SJSA1 (cell line): Measurements from ENCODE around the gene UBE2R2. TPM values are rescaled to one million over a fixed set of nuclear protein-coding genes. Genes with fewer than 3 reads are reported as not detected.
"Not testable (repeated sequence)": the region's sequence is repeated elsewhere in the genome, so short reads cannot be mapped to it uniquely, and the experiment has no call there.

ENCODE experiments used
- DNase-seq, 2 experiments: peaks; one replicate each; pipeline ENCODE4 v3.0.0-alpha.2; 2015 to 2020; ENCODE audit warnings: low spot score in 2 of 2, low read depth in 1 of 2
- H3K27ac ChIP-seq: fragments of 250-450 bp; sonication (Bioruptor Pico); 2 replicates; pipeline ENCODE4 v1.5.1; 2020; ENCODE audit warnings: mild to moderate bottlenecking, moderate library complexity
- H3K27me3 ChIP-seq: fragments of 250-450 bp; sonication (Bioruptor Pico); replicated peaks from 2 replicates; pipeline ENCODE4 v1.5.1; 2020; ENCODE audit warnings: mild to moderate bottlenecking, moderate library complexity
- H3K36me3 ChIP-seq: fragments of 250-450 bp; sonication (Bioruptor Pico); 2 replicates; pipeline ENCODE4 v1.5.1; 2020; ENCODE audit warnings: mild to moderate bottlenecking
- H3K4me1 ChIP-seq: fragments of 250-450 bp; sonication (Bioruptor Pico); replicated peaks from 2 replicates; pipeline ENCODE4 v1.6.1; 2021; ENCODE audit warnings: mild to moderate bottlenecking
- H3K4me3 ChIP-seq: fragments of 250-450 bp; sonication (Bioruptor Pico); 2 replicates; pipeline ENCODE4 v1.5.1; 2020; ENCODE audit warnings: mild to moderate bottlenecking
- H3K9me3 ChIP-seq: fragments of 250-450 bp; sonication (Bioruptor Pico); replicated peaks from 2 replicates; pipeline ENCODE4 v1.5.1; 2020; ENCODE audit warnings: mild to moderate bottlenecking
- total RNA-seq: library from RNA; depleted of rRNA; stranded (reverse); fragments of >200 nt; shearing (Covaris generic); gene quantifications from 2 replicates; pipeline ENCODE4 v1.2.3, GENCODE V29; 2014

Gene UBE2R2
- total RNA-seq, 1 experiment from 2014 or later, result 11.8 TPM

GRCh38 chr9:33840381-33840780, 23.4 kb downstream of the UBE2R2 start:
- H3K36me3 ChIP-seq, result no peaks in the 10 kb centered on the region
- no peak for DNase-seq
- no peak overlapping the region for H3K27ac ChIP-seq
- H3K4me3 ChIP-seq, result no peak overlapping the region
- H3K4me1 ChIP-seq, result no peaks in the 10 kb centered on the region
- H3K27me3 ChIP-seq, result no peaks in the 10 kb centered on the region
- no peaks in the 10 kb centered on the region for H3K9me3 ChIP-seq

GRCh38 chr9:33843312-33843961, 26.5 kb downstream of the UBE2R2 start:
- Histone ChIP-seq H3K27ac (no peak overlapping the region), H3K9me3 (no peaks in the 10 kb centered on the region), H3K27me3 (no peaks in the 10 kb centered on the region), H3K4me1 (no peaks in the 10 kb centered on the region), H3K36me3 (no peaks in the 10 kb centered on the region), H3K4me3 (no peak overlapping the region)
- no peak for DNase-seq

DNA sequence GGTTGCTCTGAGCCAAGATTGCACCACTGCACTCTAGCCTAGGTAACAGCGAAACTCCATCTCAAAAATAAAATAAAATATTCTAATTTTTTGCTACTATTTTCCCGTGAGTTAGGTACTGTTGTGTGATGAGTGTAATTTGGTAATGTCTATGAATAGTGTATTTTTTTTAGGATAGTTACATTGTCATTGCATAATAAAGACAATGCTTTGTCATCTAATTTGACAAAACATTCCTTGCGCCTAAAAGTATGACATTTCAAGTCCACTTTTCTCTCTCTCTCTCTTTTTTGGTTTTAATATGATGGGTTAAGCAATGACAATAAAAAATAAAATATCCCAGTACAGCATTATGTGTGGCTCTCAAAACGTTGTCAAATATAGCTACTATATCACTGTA, 29.3 kb downstream of the UBE2R2 start:
- no peak overlapping the region for H3K27ac ChIP-seq
- no peak overlapping the region for H3K4me3 ChIP-seq
- H3K27me3 ChIP-seq, result no peaks in the 10 kb centered on the region
- no peak for DNase-seq
- no peaks in the 10 kb centered on the region; the same call in 1 of the 2 replicates for H3K4me1 ChIP-seq
- no peaks in the 10 kb centered on the region for H3K9me3 ChIP-seq
- H3K36me3 ChIP-seq, result no peaks in the 10 kb centered on the region

DNA sequence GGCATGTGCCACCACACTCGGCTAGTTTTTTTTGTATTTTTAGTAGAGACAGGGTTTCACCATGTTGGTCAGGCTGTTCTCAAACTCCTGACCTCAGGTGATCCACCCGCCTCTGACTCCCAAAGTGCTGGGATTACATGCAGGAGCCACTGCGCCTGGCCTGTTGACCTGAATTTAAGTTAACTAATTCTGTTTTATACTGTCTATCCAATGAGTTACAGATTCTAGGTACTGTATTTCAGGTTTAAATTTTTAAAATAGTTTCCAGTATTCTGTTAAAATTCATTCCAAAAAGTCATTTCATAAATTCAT, 30.9 kb downstream of the UBE2R2 start:
- H3K4me3 ChIP-seq, H3K4me1 ChIP-seq, H3K9me3 ChIP-seq, H3K36me3 ChIP-seq, H3K27ac ChIP-seq, DNase-seq, H3K27me3 ChIP-seq: not testable (repeated sequence)

GRCh38 chr9:33850267-33850629, 33.3 kb downstream of the UBE2R2 start:
- Histone ChIP-seq H3K36me3 (no peaks in the 10 kb centered on the region), H3K9me3 (no peaks in the 10 kb centered on the region), H3K27ac (no peak overlapping the region), H3K27me3 (no peaks in the 10 kb centered on the region), H3K4me1 (no peaks in the 10 kb centered on the region; the same call in 1 of the 2 replicates), H3K4me3 (no peak overlapping the region)
- DNase-seq, result no peak

DNA sequence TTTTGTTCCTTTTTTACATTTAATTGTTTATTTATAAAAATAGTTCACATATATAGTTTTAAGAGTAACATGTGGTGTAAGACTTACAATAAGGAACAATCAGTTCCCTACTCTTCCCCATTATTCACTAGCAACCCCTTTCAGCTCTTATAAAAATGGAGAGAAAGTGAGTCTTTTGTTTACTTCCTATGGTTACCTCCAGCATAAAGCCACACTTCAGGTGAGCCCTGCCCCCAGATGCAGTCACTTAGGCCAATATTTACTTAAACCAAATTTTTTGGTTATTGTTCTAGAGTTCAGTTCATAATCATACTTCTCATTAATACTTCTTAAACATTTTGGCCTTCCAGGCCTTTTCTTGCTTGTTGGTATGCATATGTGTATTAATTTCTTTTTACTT, 33.7 kb downstream of the UBE2R2 start:
- H3K36me3 ChIP-seq, result no peaks in the 10 kb centered on the region
- H3K4me3 ChIP-seq, result no peak overlapping the region
- no peak for DNase-seq
- no peaks in the 10 kb centered on the region; the same call in 1 of the 2 replicates for H3K4me1 ChIP-seq
- no peaks in the 10 kb centered on the region for H3K9me3 ChIP-seq
- no peak overlapping the region for H3K27ac ChIP-seq
- no peaks in the 10 kb centered on the region for H3K27me3 ChIP-seq

DNA sequence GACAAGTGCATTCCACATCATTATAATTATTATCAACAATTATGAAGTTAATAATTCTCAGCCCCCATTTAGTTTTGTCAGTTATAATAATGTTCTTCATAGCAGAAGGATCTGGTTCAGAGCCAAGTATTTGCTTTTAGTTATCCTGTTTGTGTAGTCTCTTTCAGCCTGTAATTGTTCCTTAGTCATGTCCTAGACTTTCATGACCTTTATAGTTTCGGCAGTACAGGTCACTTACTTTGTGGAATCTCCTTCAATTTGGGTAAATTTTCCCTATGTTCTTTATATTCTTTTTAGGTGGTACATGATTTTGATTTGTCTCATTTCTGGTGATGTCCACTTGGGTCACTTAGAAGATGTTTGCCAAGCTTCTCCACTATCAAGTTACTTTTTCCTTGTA, 34.3 kb downstream of the UBE2R2 start:
- no peaks in the 10 kb centered on the region; the same call in 1 of the 2 replicates for H3K4me1 ChIP-seq
- no peaks in the 10 kb centered on the region for H3K27me3 ChIP-seq
- no peak overlapping the region for H3K27ac ChIP-seq
- H3K9me3 ChIP-seq, result no peaks in the 10 kb centered on the region
- no peak overlapping the region for H3K4me3 ChIP-seq
- no peaks in the 10 kb centered on the region for H3K36me3 ChIP-seq
- no peak for DNase-seq

DNA sequence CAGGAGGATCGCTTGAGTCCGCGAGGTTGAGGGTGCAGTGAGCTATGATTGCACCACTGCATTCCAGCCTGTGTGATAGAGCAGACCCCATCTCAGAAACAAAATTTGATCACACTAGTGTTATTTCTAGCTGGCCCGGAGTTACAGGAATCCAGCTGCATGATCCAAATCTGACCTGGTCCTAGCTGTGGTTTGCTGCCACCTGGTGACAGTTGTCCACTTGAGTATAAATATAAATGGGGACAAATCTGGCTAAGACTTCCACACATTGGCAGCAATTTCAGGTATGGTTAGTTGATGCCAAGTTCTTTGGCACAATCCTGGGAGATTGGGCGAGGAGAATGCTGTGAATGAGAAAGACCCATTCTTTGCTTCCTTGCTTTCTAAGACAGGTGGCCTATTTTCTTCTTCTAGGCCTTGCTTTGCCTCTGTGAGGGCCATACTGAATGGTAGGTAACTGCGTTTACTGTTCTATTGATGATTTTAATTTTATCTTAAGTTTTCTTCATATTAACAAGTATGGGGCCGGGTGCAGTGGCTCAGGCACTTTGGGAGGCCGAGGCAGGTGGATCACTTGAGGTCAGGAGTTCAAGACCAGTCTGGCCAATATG, 35.4 kb downstream of the UBE2R2 start:
- H3K27ac ChIP-seq, result no peak overlapping the region
- H3K4me3 ChIP-seq, result no peak overlapping the region
- H3K4me1 ChIP-seq, result no peaks in the 10 kb centered on the region; the same call in 1 of the 2 replicates

GRCh38 chr9:33856247-33856646, 39.3 kb downstream of the UBE2R2 start:
- Histone ChIP-seq H3K4me3 (no peak overlapping the region), H3K9me3 (no peaks in the 10 kb centered on the region), H3K27ac (no peak overlapping the region), H3K4me1 (no peaks in the 10 kb centered on the region; the same call in 1 of the 2 replicates), H3K27me3 (no peaks in the 10 kb centered on the region), H3K36me3 (no peaks in the 10 kb centered on the region)
- DNase-seq, result no peak

More for the DNA sequence above, 35.4 kb downstream of the UBE2R2 start:
- DNase-seq, result no peak
- no peaks in the 10 kb centered on the region for H3K27me3 ChIP-seq
- no peaks in the 10 kb centered on the region for H3K36me3 ChIP-seq
- no peaks in the 10 kb centered on the region for H3K9me3 ChIP-seq

GRCh38 chr9:33858423-33858822, 41.5 kb downstream of the UBE2R2 start:
- Histone ChIP-seq H3K4me3 (no peak overlapping the region), H3K4me1 (no peaks in the 10 kb centered on the region), H3K27ac (no peak overlapping the region), H3K36me3 (no peaks in the 10 kb centered on the region), H3K27me3 (no peaks in the 10 kb centered on the region), H3K9me3 (no peaks in the 10 kb centered on the region)
- DNase-seq, result no peak

DNA sequence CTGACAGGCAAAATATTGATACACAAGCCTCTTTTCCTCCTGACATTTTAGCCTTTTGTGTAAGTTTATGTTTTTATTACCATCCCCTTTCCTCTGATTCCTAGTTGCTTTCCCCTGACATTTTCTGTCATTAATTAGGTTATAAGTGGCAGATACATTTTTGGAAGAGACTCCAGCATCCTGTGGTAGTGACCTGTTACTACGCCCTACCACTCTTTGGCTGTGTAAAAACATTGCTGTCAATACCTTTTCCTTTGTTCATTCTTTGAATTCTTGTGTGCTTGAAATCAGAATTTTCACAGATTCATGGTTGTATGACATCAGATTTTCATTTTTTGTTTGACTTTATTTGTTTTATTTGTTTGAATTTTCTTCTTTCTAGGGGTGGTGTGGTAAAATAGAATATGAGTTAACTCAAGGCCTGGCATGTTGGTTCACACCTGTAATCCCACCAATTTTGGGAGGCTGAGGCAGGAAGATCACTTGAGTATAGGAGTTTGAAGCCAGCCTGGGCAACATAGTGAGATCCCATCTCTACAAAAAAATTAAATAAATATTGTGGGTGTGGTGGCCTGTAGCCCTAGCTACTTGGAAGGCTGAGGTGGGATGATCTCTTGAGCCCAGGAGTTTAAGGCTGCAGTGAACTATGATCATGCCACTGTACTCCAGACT, 43.4 kb downstream of the UBE2R2 start:
- no peak for DNase-seq
- Histone ChIP-seq H3K4me1 (no peaks in the 10 kb centered on the region), H3K4me3 (no peak overlapping the region), H3K9me3 (no peaks in the 10 kb centered on the region), H3K27me3 (no peaks in the 10 kb centered on the region), H3K27ac (no peak overlapping the region), H3K36me3 (no peaks in the 10 kb centered on the region)

DNA sequence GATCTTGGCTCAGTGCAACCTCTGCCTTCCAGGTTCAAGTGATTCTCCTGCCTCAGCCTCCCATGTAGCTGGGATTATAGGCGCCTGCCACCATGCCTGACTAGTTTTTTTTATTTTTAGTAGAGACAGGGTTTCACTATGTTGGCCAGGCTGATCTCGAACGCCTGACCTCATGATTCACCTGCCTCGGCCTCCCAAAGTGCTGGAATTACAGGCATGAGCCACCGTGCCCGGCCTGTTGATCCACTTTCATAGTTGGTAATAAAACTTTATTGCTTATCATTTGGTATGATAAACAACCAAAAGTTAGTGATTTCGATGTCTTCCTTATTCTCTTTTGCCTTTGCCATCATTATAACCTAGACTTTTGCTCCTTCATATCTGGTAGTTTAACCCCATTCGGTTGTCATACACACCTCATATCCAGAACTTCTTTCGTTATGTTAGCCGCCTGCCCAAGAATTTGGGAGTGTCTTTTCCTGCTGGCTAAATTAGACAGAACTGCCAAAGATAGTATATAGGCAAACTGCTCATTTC, 45.0 kb downstream of the UBE2R2 start:
- no peaks in the 10 kb centered on the region for H3K4me1 ChIP-seq
- H3K27me3 ChIP-seq, result no peaks in the 10 kb centered on the region
- no peaks in the 10 kb centered on the region for H3K36me3 ChIP-seq
- no peak for DNase-seq
- H3K27ac ChIP-seq, result no peak overlapping the region
- no peaks in the 10 kb centered on the region for H3K9me3 ChIP-seq
- no peak overlapping the region for H3K4me3 ChIP-seq

DNA sequence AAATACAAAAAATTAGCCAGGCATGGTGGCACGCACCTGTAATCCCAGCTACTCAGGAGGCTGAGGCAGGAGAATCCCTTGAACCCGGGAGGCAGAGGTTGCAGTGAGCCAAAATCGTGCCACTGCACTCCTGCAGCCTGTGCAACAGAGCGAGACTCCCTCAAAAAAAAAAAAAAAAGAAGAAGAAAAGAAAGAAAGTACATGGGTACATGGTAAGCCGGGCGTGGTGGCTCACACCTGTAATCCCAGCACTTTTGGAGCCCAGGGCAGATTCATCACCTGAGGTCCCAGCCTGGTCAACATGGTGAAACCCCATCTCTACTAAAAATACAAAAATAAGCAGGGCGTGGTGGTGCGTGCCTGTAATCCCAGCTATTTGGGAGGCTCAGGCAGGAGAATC, 46.1 kb downstream of the UBE2R2 start:
- H3K9me3 ChIP-seq, DNase-seq, H3K4me1 ChIP-seq, H3K4me3 ChIP-seq, H3K27me3 ChIP-seq, H3K36me3 ChIP-seq, H3K27ac ChIP-seq: not testable (repeated sequence)

GRCh38 chr9:33867747-33868439, 50.9 kb downstream of the UBE2R2 start:
- H3K4me1 ChIP-seq, result no peaks in the 10 kb centered on the region

More at GRCh38 chr9:33867747-33868439, 50.9 kb downstream of the UBE2R2 start:
- Histone ChIP-seq H3K4me3 (no peak overlapping the region), H3K27me3 (no peaks in the 10 kb centered on the region), H3K36me3 (no peaks in the 10 kb centered on the region), H3K9me3 (no peaks in the 10 kb centered on the region), H3K27ac (no peak overlapping the region)
- DNase-seq, result no peak
